Tibial nerve (tissue), 4 donors: Measurements from ENCODE around the gene GNAZ.

ENCODE experiments used
- CTCF ChIP-seq, 5 experiments: fragments of 200-600 bp in 3 of 5; fragments of 450-650 bp in 2 of 5; sonication (generic) in 3 of 5; IDR thresholded peaks; one replicate each; pipeline ENCODE4 v1.5.1; 2016 to 2019; ENCODE audit warnings: antibody characterized with exemption in 5 of 5, mild to moderate bottlenecking in 3 of 5, moderate library complexity in 2 of 5
- EP300 ChIP-seq, 2 donors: sonication (generic); formaldehyde crosslinking; IDR thresholded peaks; one replicate each; pipeline ENCODE4 v1.6.1; 2017; ENCODE audit warnings: antibody characterized with exemption in 2 of 2, mild to moderate bottlenecking in 1 of 2
- POLR2A ChIP-seq, 2 donors: fragments of 450-650 bp; IDR thresholded peaks; one replicate each; pipeline ENCODE4 v1.6.1; 2017; ENCODE audit warnings: antibody characterized with exemption in 2 of 2, mild to moderate bottlenecking in 2 of 2, moderate library complexity in 2 of 2

GRCh38 chr22:23069502-23070357 is 589 bp upstream of the GNAZ start:
- TF ChIP-seq EP300 (IDR thresholded peaks at IDR 0.05) (peak in 1 of 2 donors; percentile 6), CTCF (IDR thresholded peaks at IDR 0.05) (peak in 1 of 5 experiments; percentile 28), POLR2A (IDR thresholded peaks at IDR 0.05) (no peak)
